GM10847 (cell line): ENCODE results near the gene RELL2.
A peak's percentile ranks its signal among the peaks of the same experiment; 100 is the strongest.

Source experiments
- POLR2A ChIP-seq: IDR thresholded peaks from 2 replicates; pipeline ENCODE4 v1.6.1; 2011; ENCODE audit not compliant: insufficient read length; ENCODE audit errors: extremely low read depth

Gene RELL2

DNA sequence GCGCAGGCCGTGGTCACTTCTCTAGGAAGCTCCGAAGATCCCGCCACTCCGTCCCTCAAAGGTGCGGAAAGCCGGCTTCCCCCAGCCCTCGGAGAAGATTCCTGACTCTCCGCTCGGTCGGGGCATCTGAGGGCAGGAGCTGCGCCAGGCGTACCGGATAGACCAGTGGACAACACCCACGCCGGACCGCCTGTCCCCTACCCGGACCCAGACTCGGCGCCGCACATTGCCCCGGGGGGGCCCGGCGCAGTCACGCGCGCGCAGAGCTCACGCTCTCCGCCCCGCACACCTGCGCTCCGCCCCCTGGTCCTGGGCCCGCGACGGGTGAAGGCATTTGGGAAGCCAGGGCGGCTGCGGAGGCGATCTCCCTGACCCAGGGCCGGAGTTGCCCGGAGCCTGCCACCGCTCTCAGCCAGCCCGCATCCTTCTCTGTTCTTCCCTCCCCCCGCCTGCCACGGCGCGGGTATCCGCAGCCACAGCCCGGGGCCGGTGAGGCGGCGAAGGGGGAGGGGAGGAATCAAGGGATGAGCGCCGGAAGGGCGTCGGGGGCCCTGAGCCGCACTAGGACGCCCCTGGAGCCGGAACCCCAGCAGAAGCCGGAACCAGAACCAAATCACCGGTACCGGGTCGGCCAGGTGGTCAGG, 448 bp downstream of the RELL2 start:
- no peak for TF ChIP-seq POLR2A

DNA sequence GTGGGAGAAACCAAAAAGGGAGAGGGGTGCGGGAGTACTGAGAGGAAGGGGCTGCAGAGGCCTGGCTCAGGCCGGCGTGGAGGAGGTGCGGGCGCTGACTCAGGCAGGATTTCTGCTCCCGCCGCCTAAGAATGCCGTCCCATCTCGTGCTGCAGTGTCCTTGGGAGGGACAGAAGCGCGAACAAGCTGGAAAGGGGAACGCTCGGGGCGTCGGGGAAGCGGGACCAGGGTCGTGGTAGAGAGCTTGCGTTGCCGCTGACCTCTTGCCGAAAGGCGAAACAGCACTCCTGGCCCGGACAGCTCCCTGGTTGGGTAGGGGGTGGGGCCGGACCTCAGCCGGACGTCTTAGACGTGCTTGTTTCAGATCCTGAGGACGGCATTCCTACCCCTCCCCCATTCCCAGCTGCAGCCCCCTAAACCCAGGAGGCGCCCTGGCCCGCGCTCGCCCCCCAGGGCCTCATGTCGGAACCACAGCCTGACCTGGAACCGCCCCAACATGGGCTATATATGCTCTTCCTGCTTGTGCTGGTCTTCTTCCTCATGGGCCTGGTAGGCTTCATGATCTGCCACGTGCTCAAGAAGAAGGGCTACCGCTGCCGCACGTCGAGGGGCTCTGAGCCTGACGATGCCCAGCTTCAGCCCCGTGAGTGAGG, 1.1 kb downstream of the RELL2 start:
- TF ChIP-seq POLR2A, result no peak

DNA sequence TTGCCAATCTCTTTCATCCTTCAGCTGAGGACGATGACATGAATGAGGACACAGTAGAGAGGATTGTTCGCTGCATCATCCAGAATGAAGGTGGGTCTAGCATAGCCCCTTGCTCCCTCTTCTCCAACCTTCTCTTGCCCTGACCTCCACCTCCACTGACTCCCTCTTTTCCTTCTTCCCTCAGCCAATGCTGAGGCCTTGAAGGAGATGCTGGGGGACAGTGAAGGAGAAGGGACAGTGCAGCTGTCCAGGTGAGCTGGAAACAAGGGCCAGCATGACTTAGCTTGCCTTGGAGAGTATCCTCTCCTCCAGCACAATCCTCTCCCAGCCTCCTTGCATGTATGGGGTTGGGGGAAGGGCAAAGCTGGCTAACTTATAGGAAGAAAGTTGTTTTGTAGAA, 2.0 kb downstream of the RELL2 start:
- no peak for TF ChIP-seq POLR2A

DNA sequence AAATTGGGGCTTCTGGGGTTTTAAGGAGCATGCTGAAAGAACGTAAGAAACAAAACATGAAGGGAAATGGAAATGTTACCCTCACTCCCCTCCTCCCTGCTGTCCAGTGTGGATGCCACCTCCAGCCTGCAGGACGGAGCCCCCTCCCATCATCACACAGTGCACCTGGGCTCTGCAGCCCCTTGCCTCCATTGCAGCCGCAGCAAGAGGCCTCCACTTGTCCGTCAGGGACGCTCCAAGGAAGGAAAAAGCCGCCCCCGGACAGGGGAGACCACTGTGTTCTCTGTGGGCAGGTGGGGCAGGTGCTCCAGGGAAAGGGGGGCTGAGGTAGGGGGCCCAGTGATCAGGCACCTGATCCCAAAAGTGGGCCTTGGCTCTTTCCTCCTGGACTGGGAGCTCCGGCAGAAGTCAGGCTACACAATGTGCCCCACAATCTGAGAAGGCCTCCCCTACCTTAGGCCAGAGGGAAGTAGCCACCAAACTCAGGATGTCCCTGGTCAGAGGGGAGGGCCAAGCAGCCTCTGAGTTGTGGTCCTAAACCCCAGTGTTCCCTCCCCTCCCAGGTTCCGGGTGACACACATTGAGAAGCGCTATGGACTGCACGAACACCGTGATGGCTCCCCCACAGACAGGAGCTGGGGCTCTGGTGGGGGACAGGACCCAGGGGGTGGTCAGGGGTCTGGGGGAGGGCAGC, 2.7 kb downstream of the RELL2 start:
- TF ChIP-seq POLR2A, result no peak

- TF ChIP-seq POLR2A, result no peak
Measured at GRCh38 chr5:141640051-141640415, 3.2 kb downstream of the RELL2 start.

GRCh38 chr5:141640698-141641097, 3.9 kb downstream of the RELL2 start:
- TF ChIP-seq POLR2A, result no peak

- TF ChIP-seq POLR2A, result no peak
Measured at GRCh38 chr5:141641634-141642267, 5.0 kb downstream of the RELL2 start.

DNA sequence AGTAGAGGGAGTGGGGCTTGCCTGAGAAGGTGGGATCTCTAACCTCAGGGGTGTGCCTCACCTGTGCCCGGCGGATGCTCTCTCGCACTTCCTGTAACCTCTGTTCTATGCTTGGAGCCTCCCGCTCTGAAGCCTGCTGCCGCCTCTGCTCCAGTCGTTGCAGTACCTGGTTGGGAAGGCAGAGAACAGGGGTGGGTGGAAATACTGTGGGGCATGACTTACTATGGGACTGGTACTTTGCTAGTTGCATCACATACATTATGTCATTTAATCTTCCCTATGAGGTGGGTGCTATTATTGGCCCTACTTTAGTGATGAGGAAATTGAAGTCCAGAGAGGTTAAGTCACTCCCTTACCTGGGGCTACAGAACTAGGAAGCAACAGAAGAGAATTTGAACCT, 9.2 kb downstream of the RELL2 start:
- TF ChIP-seq POLR2A, result no peak

- TF ChIP-seq POLR2A, result no peak
Measured at GRCh38 chr5:141647242-141647641, 10.4 kb downstream of the RELL2 start.

DNA sequence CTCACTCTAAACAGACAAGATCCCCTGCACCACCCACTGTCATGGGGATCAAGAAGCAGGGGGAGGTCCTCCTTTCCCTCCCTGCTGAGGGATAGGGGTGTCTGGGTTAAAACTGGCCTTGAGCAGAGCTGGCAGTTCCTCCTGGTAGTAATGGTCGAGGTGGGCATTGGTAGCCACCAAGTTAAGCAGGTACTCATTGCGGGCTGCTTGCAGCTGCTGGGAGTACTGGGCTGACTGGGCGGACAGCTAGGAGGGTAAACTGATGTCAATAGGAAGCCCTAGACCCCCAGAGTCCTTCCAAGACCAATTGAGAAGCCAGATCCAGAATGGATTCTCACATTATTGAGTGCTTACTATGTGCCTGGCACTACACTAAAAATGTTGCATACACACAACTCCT, 11.1 kb downstream of the RELL2 start:
- no peak for TF ChIP-seq POLR2A

DNA sequence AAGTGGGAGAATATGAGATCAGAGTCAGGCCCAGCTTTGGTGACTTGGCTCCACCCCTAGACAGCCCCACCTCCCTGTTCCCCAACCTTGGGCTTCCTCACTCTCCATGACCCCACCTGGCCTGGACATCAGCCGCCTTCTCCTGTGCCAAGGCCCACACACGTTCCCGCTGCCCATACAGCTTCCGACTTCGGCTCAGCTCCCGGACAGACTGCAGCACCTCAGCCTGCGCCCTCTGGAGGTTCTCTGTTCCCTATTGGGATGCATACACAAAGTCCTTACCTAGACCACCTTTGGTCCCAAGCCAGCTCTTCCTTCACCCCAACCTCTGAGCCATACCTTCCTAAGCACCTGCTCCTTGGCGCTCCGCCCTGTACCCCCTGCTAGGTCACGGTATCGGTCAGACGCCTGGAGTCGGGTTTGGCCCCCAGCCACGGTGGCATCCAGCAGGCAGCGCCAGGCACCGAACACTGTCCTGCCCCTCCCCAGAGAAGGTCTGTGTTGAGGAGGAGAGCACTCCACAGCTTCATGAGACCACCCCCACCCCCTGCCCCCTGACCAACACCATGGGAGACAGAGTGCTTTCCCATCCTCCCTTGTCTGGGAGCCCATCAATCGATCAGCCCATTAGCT, 12.4 kb downstream of the RELL2 start:
- TF ChIP-seq POLR2A, result no peak

DNA sequence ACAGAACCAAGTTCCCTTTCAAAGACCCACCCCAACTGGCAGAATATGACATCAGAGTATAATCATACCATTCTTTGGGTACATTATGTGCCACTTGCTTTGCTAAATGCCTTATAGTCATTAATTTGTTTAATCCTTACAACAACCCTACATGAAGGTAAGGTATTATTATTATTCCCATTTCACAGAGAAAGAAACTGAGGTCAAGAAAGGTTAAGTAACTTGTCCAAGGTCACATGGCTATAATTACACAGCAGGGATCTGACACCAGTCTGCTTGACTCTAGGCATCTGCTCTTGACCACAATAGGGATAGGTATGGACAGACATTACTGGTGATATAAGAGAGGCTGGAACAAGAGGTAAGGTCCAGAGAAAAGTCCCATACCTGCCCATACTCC, 13.2 kb downstream of the RELL2 start:
- no peak for TF ChIP-seq POLR2A

DNA sequence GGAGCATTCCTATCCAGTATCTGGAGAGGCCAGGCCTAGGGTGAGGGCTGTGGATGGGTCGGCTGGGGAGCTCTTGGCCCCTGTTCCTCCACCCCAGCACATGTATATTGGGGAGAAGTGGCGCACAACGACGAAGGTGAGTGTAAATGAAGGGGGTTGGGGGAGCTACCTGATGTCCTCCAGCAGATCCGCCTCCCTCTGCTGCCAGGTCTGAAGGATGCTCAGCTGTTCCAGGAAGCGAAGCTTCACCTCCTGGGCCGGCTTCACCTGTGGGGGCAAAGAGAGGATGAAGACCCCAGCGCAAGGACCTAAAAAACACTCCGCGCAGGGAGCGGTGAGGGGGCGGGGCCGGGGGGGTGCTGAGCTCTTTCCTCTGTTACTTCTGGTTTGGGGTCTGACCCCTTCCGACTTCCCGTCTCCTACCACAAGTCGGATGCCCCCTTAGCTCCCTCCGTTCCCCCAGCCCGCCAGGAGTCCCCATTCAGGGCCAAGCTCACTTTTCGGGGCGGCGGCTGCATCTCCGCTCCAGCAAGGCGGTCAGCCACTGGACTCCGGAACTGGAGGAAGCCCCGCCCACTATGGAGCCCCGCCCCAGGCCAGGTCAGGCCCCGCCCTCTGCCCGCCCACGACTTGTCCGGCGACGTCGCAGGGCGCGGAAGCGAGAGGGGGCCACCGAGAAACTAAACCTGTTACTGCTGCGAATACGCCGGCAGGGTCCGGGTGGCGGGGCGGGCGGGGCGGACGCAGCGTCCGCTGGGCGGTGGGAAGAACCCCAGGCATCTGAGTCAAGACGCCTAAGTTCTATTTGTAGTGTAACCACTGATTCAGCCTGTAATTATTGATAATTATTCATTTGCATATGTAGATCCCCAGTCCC, 14.3 kb downstream of the RELL2 start, which contains the start of gene FCHSD1:
TSS of gene FCHSD1 (minus strand) at position 568 of the 877 bp plus-strand sequence. CDS start at position 518, 50 bp downstream.
- TF ChIP-seq POLR2A, result peak; percentile 45

DNA sequence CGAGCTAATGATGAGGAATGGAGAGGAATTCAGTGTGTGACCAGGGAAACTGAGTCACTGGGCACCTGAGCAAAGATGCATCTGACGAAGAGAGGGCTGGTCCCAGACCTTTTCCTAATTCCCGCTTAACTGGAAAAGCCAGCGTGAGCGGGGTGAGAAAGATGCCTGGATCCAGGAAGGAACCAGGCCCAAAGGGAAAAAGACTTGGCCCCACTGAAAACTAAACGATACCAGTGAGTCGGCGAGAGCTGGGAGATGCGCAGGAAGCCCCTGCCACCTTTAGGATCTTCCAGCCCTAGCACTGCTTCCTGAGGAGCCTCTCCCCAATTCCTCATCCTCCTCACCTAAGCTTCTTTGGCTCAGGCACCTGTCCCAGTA, 14.9 kb downstream of the RELL2 start:
- TF ChIP-seq POLR2A, result no peak
